Cardiac fibroblast (primary cell): Measurements from ENCODE around the gene CA7.
"Not testable (repeated sequence)": the region's sequence is repeated elsewhere in the genome, so short reads cannot be mapped to it uniquely, and the experiment has no call there.

Source experiments
- DNase-seq, 2 donors: peaks; one replicate each; pipeline versions ENCODE4 v3.0.0 to v3.0.0-alpha.2; 2010; ENCODE audit warnings: low read depth in 2 of 2
- H3K4me3 ChIP-seq, 2 donors: replicated peaks in 1 of 2; 1 replicate in 1 of 2; 2 replicates in 1 of 2; pipeline ENCODE4 v1.5.1; 2011; ENCODE audit warnings: low read depth in 2 of 2, low read length in 2 of 2, mild to moderate bottlenecking in 2 of 2, moderate library complexity in 1 of 2
- TF ChIP-seq, protein P1 (sequence below): IDR thresholded peaks from one replicate; pipeline ENCODE4 v1.5.1; 2011; ENCODE audit warnings: low read depth, mild to moderate bottlenecking, low read length, inconsistent platforms

CA7 gene

DNA sequence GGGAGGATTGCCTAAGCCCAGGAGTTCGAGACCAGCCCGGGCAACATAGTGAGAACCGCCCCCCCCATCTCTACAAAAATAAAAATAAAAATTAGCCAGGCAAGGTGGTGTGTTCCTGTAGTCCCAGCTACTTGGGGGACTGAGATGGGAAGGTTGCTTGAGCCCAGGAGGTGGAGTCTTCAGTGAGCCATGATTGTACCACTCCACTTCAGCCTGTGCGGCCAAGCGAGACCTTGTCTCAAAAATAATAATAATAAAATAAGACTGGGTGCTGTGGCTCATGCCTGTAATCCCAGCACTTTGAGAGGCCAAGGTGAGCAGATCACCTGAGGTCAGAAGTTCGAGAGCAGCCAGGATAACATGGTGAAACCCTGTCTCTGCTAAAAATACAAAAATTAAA, 47.6 kb downstream of the CA7 start:
- no peak for DNase-seq
- H3K4me3 ChIP-seq = no peak overlapping the region
- TF ChIP-seq, protein P1, sequence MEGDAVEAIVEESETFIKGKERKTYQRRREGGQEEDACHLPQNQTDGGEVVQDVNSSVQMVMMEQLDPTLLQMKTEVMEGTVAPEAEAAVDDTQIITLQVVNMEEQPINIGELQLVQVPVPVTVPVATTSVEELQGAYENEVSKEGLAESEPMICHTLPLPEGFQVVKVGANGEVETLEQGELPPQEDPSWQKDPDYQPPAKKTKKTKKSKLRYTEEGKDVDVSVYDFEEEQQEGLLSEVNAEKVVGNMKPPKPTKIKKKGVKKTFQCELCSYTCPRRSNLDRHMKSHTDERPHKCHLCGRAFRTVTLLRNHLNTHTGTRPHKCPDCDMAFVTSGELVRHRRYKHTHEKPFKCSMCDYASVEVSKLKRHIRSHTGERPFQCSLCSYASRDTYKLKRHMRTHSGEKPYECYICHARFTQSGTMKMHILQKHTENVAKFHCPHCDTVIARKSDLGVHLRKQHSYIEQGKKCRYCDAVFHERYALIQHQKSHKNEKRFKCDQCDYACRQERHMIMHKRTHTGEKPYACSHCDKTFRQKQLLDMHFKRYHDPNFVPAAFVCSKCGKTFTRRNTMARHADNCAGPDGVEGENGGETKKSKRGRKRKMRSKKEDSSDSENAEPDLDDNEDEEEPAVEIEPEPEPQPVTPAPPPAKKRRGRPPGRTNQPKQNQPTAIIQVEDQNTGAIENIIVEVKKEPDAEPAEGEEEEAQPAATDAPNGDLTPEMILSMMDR = no peak

DNA sequence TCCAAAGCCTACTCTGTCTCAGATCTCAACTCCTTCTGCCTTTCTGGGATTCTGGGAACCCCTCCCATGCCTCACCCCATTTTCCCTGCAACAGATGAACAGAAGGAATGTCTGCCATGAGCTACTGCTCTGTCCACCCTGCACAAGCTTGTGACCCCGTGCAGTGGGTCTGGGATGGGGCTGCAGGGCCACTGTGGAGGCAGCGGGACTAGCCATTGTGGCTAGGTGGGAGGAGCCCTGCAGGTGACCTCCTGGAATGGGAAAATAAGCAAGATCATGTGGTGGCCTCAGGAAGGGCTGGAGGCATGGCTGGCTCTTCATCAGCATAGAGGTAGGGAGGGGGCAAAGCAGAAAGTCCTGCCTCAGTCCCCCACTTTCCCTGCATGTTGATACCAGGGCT, 49.8 kb downstream of the CA7 start:
- H3K4me3 ChIP-seq = no peak overlapping the region
- no peak for DNase-seq
- TF ChIP-seq, protein P1 = no peak

DNA sequence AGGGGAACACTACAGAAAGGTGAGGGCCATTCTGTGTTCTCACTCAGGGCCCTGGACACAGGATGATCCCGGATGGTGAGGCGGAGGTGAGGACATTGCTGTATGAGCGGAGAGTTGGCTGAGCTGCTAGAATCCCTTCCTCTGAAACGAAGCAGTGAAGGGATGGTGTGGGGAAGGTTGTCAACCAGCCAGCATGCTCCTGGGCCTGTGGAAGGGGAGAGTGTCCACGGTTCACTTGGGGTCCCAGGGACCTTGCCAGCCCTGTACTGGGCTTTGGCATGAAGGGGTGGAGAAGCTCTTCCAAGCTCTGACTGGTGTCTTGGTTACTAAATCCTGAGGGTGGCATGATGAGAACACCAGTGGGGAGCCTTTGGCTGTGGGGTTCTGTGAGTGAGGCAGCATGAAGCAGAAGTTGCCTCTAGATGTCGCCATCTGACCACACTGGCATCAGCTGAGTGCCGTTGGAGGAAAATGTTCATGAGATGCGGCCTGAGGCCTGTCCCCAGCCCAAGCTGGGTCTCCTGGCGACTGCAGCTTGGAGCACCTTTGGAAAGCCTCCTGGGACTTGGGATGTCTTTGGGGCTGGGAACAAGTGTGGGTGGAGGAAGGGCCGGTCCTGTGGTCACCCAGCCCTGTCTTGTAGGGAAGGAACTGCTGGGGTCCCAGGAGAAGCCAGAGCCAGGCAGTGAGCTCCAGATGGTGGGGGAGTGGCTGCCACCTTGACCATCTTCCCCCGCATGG, 50.9 kb downstream of the CA7 start:
- TF ChIP-seq, protein P1 = peak; percentile 94
- peak; percentile 82 to 84 for DNase-seq
- no peak overlapping the region for H3K4me3 ChIP-seq

DNA sequence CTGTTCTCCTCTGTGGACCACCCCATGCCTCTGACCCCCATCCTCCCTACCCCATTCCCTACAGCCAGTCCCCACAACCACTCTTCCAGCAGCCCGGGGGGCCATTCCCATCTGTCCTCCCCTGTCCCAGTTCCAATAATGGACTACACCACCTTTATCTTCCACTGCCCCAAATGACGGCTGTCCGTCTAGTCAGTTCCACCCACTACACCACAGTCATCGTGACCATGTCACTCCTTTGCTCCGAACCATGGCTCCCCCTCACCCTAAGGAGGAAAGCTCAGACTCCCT, 51.4 kb downstream of the CA7 start:
- DNase-seq = no peak
- TF ChIP-seq, protein P1 = no peak
- H3K4me3 ChIP-seq = no peak overlapping the region

- no peak overlapping the region for H3K4me3 ChIP-seq
- no peak for DNase-seq
- TF ChIP-seq, protein P1 = no peak
Measured at GRCh38 chr16:66895999-66896398, 51.8 kb downstream of the CA7 start.

DNA sequence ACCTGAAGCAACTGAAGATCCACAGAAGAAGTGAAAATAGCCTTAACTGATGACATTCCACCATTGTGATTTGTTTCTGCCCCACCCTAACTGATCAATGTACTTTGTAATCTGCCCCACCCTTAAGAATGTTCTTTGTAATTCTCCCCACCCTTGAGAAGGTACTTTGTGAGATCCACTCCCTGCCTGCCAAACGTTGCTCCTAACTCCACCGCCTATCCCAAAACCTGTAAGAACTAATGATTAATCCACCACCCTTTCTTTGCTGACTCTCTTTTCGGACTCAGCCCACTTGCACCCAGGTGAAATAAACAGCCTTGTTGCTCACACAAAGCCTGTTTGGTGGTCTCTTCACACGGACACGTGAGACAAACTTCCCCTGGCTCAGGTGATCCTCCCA, 52.5 kb downstream of the CA7 start:
- DNase-seq, H3K4me3 ChIP-seq: not testable (repeated sequence)

- peak in 1 of 2 donors; percentile 46 for DNase-seq
- no peak overlapping the region for H3K4me3 ChIP-seq
- TF ChIP-seq, protein P1 = no peak
Measured at GRCh38 chr16:66898207-66898606, 54.0 kb downstream of the CA7 start.
